Measurements from ENCODE around the gene FER1L5. TPM values are rescaled to one million over a fixed set of nuclear protein-coding genes. Genes with fewer than 3 reads are reported as not detected.

Gene FER1L5
- total RNA-seq, 2 experiments from 2014 or later: not detected

- Histone ChIP-seq H3K9me3 (ENCODE audit: low read length) (no peaks in the 10 kb centered on the region), H3K36me3 (ENCODE audit: insufficient read depth, low read length) (no peaks in the 10 kb centered on the region), H3K9me2 (ENCODE audit: insufficient read depth, low read length) (no peaks in the 10 kb centered on the region), H4K20me1 (ENCODE audit: insufficient read depth, low read length) (no peaks in the 10 kb centered on the region), H3K4me1 (ENCODE audit: insufficient read depth, low read length, poor library complexity, severe bottlenecking) (no peaks in the 10 kb centered on the region), H3K4me3 (ENCODE audit: low read depth, low read length, poor library complexity, severe bottlenecking) (no peak overlapping the region), H3K27ac (ENCODE audit: low read depth, low read length, poor library complexity, severe bottlenecking) (no peak overlapping the region), H3K79me2 (ENCODE audit: insufficient read depth, low read depth, low read length) (no peaks in the 10 kb centered on the region), H2AFZ (ENCODE audit: low read length) (no peak overlapping the region), H3K4me2 (ENCODE audit: low read length) (no peak overlapping the region)
- BruUV-seq (replicated peaks): no TSS peak
- CTCF ChIA-PET (ENCODE audit: unreplicated experiment): no interaction called here
- POLR2A ChIA-PET: no interaction called here
- DNase-seq (ENCODE audit: low spot score): no peak
- intact Hi-C loops (cut with micrococcal nuclease; ENCODE audit: unreplicated experiment): no loop called here
- TF ChIP-seq CTCF (conservative IDR thresholded peaks at IDR 0.05; ENCODE audit: low read length): no peak
- no peak for TF ChIP-seq EZH2phosphoT487 (IDR thresholded peaks at IDR 0.05; ENCODE audit: borderline replicate concordance, low read depth, low read length)
Observed at GRCh38 chr2:96685577-96686459, 43.3 kb downstream of the FER1L5 start.

- Histone ChIP-seq H2AFZ (ENCODE audit: low read length) (no peak overlapping the region), H3K36me3 (ENCODE audit: insufficient read depth, low read length) (no peaks in the 10 kb centered on the region), H3K4me2 (ENCODE audit: low read length) (no peak overlapping the region), H3K27ac (ENCODE audit: low read depth, low read length, poor library complexity, severe bottlenecking) (no peak overlapping the region), H3K4me1 (ENCODE audit: insufficient read depth, low read length, poor library complexity, severe bottlenecking) (no peaks in the 10 kb centered on the region), H3K79me2 (ENCODE audit: insufficient read depth, low read depth, low read length) (no peaks in the 10 kb centered on the region), H3K9me3 (ENCODE audit: low read length) (no peaks in the 10 kb centered on the region), H4K20me1 (ENCODE audit: insufficient read depth, low read length) (no peaks in the 10 kb centered on the region), H3K9me2 (ENCODE audit: insufficient read depth, low read length) (no peaks in the 10 kb centered on the region), H3K4me3 (ENCODE audit: low read depth, low read length, poor library complexity, severe bottlenecking) (no peak overlapping the region)
- ChIA-PET CTCF (ENCODE audit: unreplicated experiment) (no interaction called here), POLR2A (no interaction called here)
- no TSS peak for BruUV-seq (replicated peaks)
- DNase-seq (ENCODE audit: low spot score): no peak
- no peak for TF ChIP-seq CTCF (conservative IDR thresholded peaks at IDR 0.05; ENCODE audit: low read length)
- TF ChIP-seq EZH2phosphoT487 (IDR thresholded peaks at IDR 0.05; ENCODE audit: borderline replicate concordance, low read depth, low read length): no peak
- intact Hi-C loops (cut with micrococcal nuclease; ENCODE audit: unreplicated experiment): no loop called here
Observed at GRCh38 chr2:96687266-96687665, 44.7 kb downstream of the FER1L5 start.
